ENCODE results near the gene NUBP1. TPM values are rescaled to one million over a fixed set of nuclear protein-coding genes. Genes with fewer than 3 reads are reported as not detected.

Gene NUBP1
- total and polyA plus RNA-seq, 9 donors: 15.1 to 37.4 (median 31.2) TPM

DNA sequence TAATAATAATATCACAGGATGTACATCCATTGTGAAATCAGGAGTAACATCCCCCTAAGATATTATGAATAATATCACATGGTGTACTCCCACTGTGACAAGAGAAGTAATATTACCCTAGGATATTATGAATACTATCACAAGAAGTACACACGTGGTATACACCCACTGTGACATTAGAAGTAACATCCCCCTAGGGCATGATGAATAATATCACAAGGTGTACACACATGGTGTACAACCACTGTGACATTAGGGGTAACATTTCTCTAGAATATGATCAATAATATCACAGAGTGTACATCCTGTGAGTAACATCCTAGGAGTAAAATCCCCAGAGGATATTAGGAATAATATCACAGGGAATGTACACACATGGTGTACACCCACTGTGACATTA, 43.9 kb upstream of the NUBP1 start:
- no peaks in the 10 kb centered on the region for H3K4me1 ChIP-seq (ENCODE audit: insufficient read depth)
- no peak for DNase-seq
- no peak overlapping the region for H3K4me3 ChIP-seq
- 54 to 82% (median 68%) methylated on average over 1 of the region's 1 CpG for WGBS, 3 donors
- H3K27me3 ChIP-seq: no peaks in the 10 kb centered on the region
- H3K36me3 ChIP-seq: no peaks in the 10 kb centered on the region
- no peaks in the 10 kb centered on the region for H3K9me3 ChIP-seq
- TF ChIP-seq, protein P1, sequence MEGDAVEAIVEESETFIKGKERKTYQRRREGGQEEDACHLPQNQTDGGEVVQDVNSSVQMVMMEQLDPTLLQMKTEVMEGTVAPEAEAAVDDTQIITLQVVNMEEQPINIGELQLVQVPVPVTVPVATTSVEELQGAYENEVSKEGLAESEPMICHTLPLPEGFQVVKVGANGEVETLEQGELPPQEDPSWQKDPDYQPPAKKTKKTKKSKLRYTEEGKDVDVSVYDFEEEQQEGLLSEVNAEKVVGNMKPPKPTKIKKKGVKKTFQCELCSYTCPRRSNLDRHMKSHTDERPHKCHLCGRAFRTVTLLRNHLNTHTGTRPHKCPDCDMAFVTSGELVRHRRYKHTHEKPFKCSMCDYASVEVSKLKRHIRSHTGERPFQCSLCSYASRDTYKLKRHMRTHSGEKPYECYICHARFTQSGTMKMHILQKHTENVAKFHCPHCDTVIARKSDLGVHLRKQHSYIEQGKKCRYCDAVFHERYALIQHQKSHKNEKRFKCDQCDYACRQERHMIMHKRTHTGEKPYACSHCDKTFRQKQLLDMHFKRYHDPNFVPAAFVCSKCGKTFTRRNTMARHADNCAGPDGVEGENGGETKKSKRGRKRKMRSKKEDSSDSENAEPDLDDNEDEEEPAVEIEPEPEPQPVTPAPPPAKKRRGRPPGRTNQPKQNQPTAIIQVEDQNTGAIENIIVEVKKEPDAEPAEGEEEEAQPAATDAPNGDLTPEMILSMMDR (IDR thresholded peaks at IDR 0.05): no peak
- no peak for TF ChIP-seq EP300 (IDR thresholded peaks at IDR 0.05)
- no peak for TF ChIP-seq POLR2A (IDR thresholded peaks at IDR 0.05)
- no peak overlapping the region for H3K27ac ChIP-seq
- intact Hi-C loops (cut with DNase I): loop anchor here in 1 of 4 donors (10.0 kb wide), 2 partner anchors 55 to 85 kb away; no protein-coding TSS in a partner anchor

DNA sequence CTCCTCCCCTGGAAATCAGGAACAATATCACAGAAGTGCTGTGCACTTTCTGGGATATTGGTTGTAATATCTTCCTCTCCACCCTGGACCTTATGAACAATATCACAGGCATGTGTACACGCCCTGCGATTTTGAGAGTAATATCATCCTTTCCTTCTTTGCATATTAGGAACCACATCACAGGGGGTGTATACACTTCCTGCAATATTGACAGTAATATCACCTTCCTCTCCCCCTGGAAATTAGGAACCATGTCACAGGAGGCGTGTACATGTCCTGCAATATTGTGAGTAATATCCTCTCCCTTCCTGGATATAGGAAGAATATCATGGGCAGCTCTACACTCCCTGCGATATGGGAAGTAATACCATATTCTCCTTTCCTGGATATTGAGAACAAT, 34.7 kb upstream of the NUBP1 start:
- Histone ChIP-seq H3K9me3 (no peaks in the 10 kb centered on the region), H3K27ac (no peak overlapping the region), H3K27me3 (no peaks in the 10 kb centered on the region), H3K4me3 (no peak overlapping the region), H3K36me3 (no peaks in the 10 kb centered on the region), H3K4me1 (ENCODE audit: insufficient read depth) (no peaks in the 10 kb centered on the region)
- DNase-seq: no peak
- TF ChIP-seq, protein P1 (IDR thresholded peaks at IDR 0.05): no peak
- TF ChIP-seq POLR2A (IDR thresholded peaks at IDR 0.05) (no peak), EP300 (IDR thresholded peaks at IDR 0.05) (no peak)
- intact Hi-C loops (cut with DNase I): loop anchor here in 1 of 4 donors (10.0 kb wide), 2 partner anchors 64 to 94 kb away; no protein-coding TSS in a partner anchor
- WGBS, 3 donors: 69 to 81% (median 80%) methylated on average over 4 of the region's 4 CpGs

DNA sequence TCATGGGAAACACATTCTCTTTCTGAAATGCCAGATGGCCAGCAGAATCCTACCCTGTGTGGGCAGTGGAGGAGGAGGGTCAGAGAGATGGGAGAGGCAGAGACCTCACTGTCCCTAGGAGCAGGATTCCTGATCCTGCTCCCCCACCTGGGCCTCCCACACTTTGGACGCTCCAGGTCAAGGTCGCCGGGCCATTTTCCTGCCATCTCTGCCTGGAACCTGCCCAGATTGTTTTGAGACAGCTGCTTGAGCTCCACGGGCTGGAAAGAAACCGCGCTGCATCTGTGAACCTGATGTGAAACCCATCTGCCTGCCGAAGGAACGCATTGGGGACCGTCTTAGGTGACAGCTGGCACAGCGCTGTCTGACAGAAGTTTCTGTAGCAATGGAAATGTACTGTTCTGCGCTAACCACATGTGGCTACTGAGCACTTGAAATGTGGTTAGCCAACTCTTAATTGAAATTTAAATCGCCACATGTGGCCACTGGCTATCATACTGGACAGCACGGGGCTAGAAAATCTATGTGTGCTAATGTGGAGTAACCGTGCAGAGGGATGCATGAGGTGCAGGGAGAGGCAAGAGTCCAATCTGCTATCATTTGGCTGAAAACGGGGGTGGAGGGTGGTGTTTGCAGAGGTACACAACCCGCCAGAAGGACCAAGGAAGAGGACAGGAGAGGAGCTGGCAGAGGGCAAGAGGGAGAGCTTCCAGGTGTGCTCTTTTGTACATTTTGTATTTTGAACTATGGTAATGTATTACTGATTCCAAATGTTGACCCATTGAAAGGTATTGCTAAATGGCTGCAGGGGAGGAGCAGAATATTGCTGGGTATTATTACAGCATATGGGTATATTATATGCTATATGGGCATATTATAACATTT, 15.4 kb upstream of the NUBP1 start:
- 7 to 24% (median 9%) methylated on average over 16 of the region's 16 CpGs for WGBS, 3 donors
- H3K27me3 ChIP-seq: no peaks in the 10 kb centered on the region
- H3K4me3 ChIP-seq: no peak overlapping the region
- H3K27ac ChIP-seq: no peak overlapping the region
- H3K36me3 ChIP-seq: no peaks in the 10 kb centered on the region
- H3K9me3 ChIP-seq: no peaks in the 10 kb centered on the region
- peaks cover 4% of the 10 kb centered on the region for H3K4me1 ChIP-seq (ENCODE audit: insufficient read depth)
- intact Hi-C loops (cut with DNase I): no loop called here
- TF ChIP-seq, protein P1 (IDR thresholded peaks at IDR 0.05): no peak
- no peak for TF ChIP-seq EP300 (IDR thresholded peaks at IDR 0.05)
- TF ChIP-seq POLR2A (IDR thresholded peaks at IDR 0.05): no peak
- DNase-seq: peak; percentile 55 to 81 (median 70)

DNA sequence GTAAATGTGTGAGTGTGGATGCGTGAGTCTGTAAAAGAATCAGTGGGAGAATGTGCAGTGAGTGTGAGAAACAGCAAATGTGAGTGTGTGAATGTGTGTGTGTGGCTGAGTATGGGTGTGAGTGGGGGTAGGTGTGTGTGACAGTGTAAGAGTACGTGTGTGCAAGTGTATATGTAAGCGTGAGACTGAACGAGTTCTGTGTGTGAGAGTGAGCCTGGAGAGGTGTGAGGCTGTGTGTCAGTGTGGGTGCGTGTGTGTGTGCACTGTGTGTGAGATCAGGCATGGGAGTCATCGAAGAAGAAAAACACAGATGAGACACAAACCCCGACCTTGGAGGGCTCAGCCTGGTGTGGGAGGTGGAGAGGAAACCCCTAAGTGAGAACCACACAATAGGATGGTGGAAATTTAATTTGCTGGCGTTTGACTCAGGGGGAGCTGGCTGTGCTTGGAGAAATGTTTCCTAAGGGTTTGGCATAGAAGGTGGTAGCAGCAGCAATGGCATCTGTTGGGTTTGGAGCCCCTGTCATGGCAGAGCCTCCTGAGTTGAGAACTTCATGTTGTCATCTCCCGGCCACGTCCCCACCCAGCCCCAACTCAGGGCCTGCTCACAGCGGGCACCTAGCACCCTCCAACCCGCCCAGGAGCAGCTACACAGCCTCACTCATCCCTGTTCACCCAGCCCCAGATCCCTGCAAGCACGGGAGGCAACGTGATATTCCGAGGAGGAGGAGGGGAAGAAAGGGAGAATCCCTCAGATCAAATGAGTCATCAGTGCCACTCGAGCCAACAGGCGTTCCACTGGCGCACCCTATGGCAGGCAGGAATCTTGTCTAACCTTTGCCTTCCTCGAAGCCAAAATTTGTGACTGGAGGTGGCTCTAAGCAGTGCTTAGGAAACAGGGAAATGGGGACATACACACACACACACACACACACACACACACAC, 14.3 kb upstream of the NUBP1 start:
- H3K4me3 ChIP-seq: no peak overlapping the region
- intact Hi-C loops (cut with DNase I): no loop called here
- H3K36me3 ChIP-seq: no peaks in the 10 kb centered on the region
- H3K9me3 ChIP-seq: no peaks in the 10 kb centered on the region
- peak in 1 of 5 donors; percentile 32 for DNase-seq
- no peaks in the 10 kb centered on the region for H3K27me3 ChIP-seq
- WGBS, 3 donors: 47 to 53% (median 48%) methylated on average over 19 of the region's 19 CpGs
- H3K27ac ChIP-seq: no peak overlapping the region
- TF ChIP-seq, protein P1 (IDR thresholded peaks at IDR 0.05): no peak
- TF ChIP-seq EP300 (IDR thresholded peaks at IDR 0.05) (no peak), POLR2A (IDR thresholded peaks at IDR 0.05) (no peak)
- H3K4me1 ChIP-seq (ENCODE audit: insufficient read depth): peaks cover 4% of the 10 kb centered on the region
